GM23338 (cell line): ENCODE data around the gene ZNF346. TPM values are rescaled to one million over a fixed set of nuclear protein-coding genes. Genes with fewer than 3 reads are reported as not detected.

Source experiments
- CTCF ChIP-seq, 2 experiments: fragments of 200-600 bp in 1 of 2; sonication (generic) in 1 of 2; conservative IDR thresholded peaks; 2 replicates each; pipeline versions ENCODE4 v1.5.1 to v1.6.1; 2016 to 2017; ENCODE audit warnings: antibody characterized with exemption in 2 of 2, low read depth in 2 of 2, mild to moderate bottlenecking in 2 of 2, moderate library complexity in 1 of 2
- ETS1 ChIP-seq: IDR thresholded peaks from 2 replicates; pipeline ENCODE4 v1.6.1; 2016; ENCODE audit warnings: antibody characterized with exemption
- JUNB ChIP-seq: IDR thresholded peaks from one replicate; pipeline ENCODE4 v1.6.1; 2016; ENCODE audit warnings: antibody characterized with exemption; ENCODE audit not compliant: unreplicated experiment
- POLR2AphosphoS5 ChIP-seq: IDR thresholded peaks from 2 replicates; pipeline ENCODE4 v1.6.1; 2016; ENCODE audit warnings: antibody characterized with exemption, low read depth
- REST ChIP-seq: IDR thresholded peaks from one replicate; pipeline ENCODE4 v1.6.1; 2018; ENCODE audit warnings: antibody characterized with exemption; ENCODE audit not compliant: unreplicated experiment
- STAT1 ChIP-seq: IDR thresholded peaks from one replicate; pipeline ENCODE4 v1.6.1; 2016; ENCODE audit warnings: antibody characterized with exemption; ENCODE audit not compliant: unreplicated experiment
- polyA plus RNA-seq: library from polyadenylated mRNA; unstranded; fragments of >200 nt; fragmentation: Nextera tagmentation; extraction: Ambion mirVana; gene quantifications from 2 replicates; pipeline ENCODE4 v1.2.1, GENCODE V29; 2016
- total RNA-seq: library from RNA; depleted of rRNA; stranded (reverse); fragments of >200 nt; shearing (Covaris generic); gene quantifications from 2 replicates; pipeline ENCODE4 v1.2.3, GENCODE V29; 2014
- TF ChIP-seq, protein P1 (sequence below): fragments of 250-450 bp; sonication (Bioruptor Pico); IDR thresholded peaks from 2 replicates; pipeline ENCODE4 v1.5.0; 2020; ENCODE audit warnings: mild to moderate bottlenecking, moderate library complexity

Gene ZNF346
- total and polyA plus RNA-seq, 2 experiments from 2014 or later: 11.0 to 27.2 TPM

- TF ChIP-seq, protein P1, sequence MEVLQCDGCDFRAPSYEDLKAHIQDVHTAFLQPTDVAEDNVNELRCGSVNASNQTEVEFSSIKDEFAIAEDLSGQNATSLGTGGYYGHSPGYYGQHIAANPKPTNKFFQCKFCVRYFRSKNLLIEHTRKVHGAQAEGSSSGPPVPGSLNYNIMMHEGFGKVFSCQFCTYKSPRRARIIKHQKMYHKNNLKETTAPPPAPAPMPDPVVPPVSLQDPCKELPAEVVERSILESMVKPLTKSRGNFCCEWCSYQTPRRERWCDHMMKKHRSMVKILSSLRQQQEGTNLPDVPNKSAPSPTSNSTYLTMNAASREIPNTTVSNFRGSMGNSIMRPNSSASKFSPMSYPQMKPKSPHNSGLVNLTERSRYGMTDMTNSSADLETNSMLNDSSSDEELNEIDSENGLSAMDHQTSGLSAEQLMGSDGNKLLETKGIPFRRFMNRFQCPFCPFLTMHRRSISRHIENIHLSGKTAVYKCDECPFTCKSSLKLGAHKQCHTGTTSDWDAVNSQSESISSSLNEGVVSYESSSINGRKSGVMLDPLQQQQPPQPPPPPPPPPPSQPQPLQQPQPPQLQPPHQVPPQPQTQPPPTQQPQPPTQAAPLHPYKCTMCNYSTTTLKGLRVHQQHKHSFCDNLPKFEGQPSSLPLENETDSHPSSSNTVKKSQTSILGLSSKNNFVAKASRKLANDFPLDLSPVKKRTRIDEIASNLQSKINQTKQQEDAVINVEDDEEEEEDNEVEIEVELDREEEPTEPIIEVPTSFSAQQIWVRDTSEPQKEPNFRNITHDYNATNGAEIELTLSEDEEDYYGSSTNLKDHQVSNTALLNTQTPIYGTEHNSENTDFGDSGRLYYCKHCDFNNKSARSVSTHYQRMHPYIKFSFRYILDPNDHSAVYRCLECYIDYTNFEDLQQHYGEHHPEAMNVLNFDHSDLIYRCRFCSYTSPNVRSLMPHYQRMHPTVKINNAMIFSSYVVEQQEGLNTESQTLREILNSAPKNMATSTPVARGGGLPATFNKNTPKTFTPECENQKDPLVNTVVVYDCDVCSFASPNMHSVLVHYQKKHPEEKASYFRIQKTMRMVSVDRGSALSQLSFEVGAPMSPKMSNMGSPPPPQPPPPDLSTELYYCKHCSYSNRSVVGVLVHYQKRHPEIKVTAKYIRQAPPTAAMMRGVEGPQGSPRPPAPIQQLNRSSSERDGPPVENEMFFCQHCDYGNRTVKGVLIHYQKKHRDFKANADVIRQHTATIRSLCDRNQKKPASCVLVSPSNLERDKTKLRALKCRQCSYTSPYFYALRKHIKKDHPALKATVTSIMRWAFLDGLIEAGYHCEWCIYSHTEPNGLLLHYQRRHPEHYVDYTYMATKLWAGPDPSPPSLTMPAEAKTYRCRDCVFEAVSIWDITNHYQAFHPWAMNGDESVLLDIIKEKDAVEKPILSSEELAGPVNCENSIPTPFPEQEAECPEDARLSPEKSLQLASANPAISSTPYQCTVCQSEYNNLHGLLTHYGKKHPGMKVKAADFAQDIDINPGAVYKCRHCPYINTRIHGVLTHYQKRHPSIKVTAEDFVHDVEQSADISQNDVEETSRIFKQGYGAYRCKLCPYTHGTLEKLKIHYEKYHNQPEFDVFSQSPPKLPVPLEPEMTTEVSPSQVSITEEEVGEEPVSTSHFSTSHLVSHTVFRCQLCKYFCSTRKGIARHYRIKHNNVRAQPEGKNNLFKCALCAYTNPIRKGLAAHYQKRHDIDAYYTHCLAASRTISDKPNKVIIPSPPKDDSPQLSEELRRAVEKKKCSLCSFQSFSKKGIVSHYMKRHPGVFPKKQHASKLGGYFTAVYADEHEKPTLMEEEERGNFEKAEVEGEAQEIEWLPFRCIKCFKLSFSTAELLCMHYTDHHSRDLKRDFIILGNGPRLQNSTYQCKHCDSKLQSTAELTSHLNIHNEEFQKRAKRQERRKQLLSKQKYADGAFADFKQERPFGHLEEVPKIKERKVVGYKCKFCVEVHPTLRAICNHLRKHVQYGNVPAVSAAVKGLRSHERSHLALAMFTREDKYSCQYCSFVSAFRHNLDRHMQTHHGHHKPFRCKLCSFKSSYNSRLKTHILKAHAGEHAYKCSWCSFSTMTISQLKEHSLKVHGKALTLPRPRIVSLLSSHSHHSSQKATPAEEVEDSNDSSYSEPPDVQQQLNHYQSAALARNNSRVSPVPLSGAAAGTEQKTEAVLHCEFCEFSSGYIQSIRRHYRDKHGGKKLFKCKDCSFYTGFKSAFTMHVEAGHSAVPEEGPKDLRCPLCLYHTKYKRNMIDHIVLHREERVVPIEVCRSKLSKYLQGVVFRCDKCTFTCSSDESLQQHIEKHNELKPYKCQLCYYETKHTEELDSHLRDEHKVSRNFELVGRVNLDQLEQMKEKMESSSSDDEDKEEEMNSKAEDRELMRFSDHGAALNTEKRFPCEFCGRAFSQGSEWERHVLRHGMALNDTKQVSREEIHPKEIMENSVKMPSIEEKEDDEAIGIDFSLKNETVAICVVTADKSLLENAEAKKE: no peak
- TF ChIP-seq STAT1 (no peak), CTCF (conservative IDR thresholded peaks at IDR 0.05; ENCODE audit: low read depth in 2 of 2) (no peak), ETS1 (no peak), REST (no peak), JUNB (no peak), POLR2AphosphoS5 (no peak)
Measured at GRCh38 chr5:177015156-177015555, 7.3 kb upstream of the ZNF346 start (continued).
